KOPT-K1 (cell line): ENCODE results near the gene RNF20.
"Not testable (repeated sequence)": the region's sequence is repeated elsewhere in the genome, so short reads cannot be mapped to it uniquely, and the experiment has no call there.

Experiments
- H3K27ac ChIP-seq: fragments of 200-600 bp; sonication (generic); 2 replicates; pipeline ENCODE4 v1.5.1; 2016; ENCODE audit warnings: antibody characterized with exemption, mild to moderate bottlenecking, low read depth, low read length; ENCODE audit not compliant: poor library complexity, severe bottlenecking
- H3K36me3 ChIP-seq: fragments of 200-600 bp; sonication (generic); 2 replicates; pipeline ENCODE4 v1.5.1; 2017; ENCODE audit warnings: antibody characterized with exemption, mild to moderate bottlenecking, low read length, moderate library complexity; ENCODE audit not compliant: insufficient read depth
- H3K9me3 ChIP-seq: fragments of 200-600 bp; sonication (generic); 2 replicates; pipeline ENCODE4 v1.5.1; 2017; ENCODE audit warnings: antibody characterized with exemption, low read length, mild to moderate bottlenecking; ENCODE audit not compliant: insufficient read depth, poor library complexity, severe bottlenecking

RNF20 gene

GRCh38 chr9:101516655-101517054 is 17.0 kb upstream of the RNF20 start:
- no peak overlapping the region for H3K27ac ChIP-seq

DNA sequence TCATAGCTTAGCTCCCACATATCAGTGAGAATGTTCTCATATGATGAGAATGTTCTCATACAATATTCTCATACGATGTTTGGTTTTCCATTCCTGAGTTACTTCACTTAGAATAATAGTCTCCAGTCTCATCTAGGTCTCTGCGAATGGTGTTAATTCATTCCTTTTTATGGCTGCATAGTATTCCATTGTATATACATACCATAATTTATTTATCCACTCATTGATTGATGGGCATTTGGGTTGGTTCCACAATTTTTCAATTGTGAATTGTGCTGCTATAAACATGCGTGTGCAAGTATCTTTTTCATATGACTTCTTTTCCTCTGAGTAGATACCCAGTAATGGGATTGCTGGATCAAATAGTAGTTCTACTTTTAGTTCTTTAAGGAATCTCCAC is 15.2 kb upstream of the RNF20 start:
- not testable (repeated sequence) for H3K36me3 ChIP-seq, H3K9me3 ChIP-seq, H3K27ac ChIP-seq

More at GRCh38 chr9:101516655-101517054, 17.0 kb upstream of the RNF20 start:
- Histone ChIP-seq H3K9me3 (no peaks in the 10 kb centered on the region), H3K36me3 (no peaks in the 10 kb centered on the region)

- H3K9me3 ChIP-seq: no peaks in the 10 kb centered on the region
- no peaks in the 10 kb centered on the region for H3K36me3 ChIP-seq
Measured at GRCh38 chr9:101524371-101524770, 9.3 kb upstream of the RNF20 start.

DNA sequence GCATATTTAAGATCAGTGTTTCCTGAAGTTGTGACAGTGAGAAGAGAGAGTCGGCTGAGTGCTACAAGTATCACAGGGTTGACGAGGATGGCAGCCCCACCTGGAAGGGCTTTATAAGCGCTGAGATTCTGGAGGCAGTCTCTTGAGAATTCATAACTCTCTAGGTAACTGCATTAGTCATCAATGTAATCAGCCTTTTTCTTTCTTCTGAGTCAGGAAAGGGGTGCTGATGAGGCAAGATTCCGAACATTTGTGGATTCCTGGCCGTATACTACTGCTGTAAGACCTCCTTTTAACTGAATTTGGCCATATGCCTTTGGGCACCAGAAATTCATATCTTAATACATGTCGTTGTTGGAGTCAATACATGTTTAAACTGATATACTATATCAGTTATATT is 6.6 kb upstream of the RNF20 start:
- H3K9me3 ChIP-seq: no peaks in the 10 kb centered on the region
- no peaks in the 10 kb centered on the region for H3K36me3 ChIP-seq
- no peak overlapping the region for H3K27ac ChIP-seq

More at GRCh38 chr9:101524371-101524770, 9.3 kb upstream of the RNF20 start:
- no peak overlapping the region for H3K27ac ChIP-seq

- Histone ChIP-seq H3K36me3 (no peaks in the 10 kb centered on the region), H3K9me3 (no peaks in the 10 kb centered on the region), H3K27ac (no peak overlapping the region)
Measured at GRCh38 chr9:101528015-101528414, 5.6 kb upstream of the RNF20 start.

- H3K9me3 ChIP-seq: no peaks in the 10 kb centered on the region
- no peak overlapping the region for H3K27ac ChIP-seq
- peaks cover under 1% of the 10 kb centered on the region; the same call in 1 of the 2 replicates for H3K36me3 ChIP-seq
Measured at GRCh38 chr9:101530076-101530711, 3.5 kb upstream of the RNF20 start.

GRCh38 chr9:101536351-101536750 is 2.7 kb downstream of the RNF20 start:
- Histone ChIP-seq H3K36me3 (peaks cover 61% of the 10 kb centered on the region), H3K27ac (no peak overlapping the region), H3K9me3 (no peaks in the 10 kb centered on the region)

- peaks cover 64% of the 10 kb centered on the region for H3K36me3 ChIP-seq
- no peaks in the 10 kb centered on the region for H3K9me3 ChIP-seq
- H3K27ac ChIP-seq: no peak overlapping the region
Measured at GRCh38 chr9:101536938-101537337, 3.3 kb downstream of the RNF20 start.

GRCh38 chr9:101540069-101540468 is 6.4 kb downstream of the RNF20 start:
- Histone ChIP-seq H3K27ac (no peak overlapping the region), H3K36me3 (peaks cover 94% of the 10 kb centered on the region), H3K9me3 (no peaks in the 10 kb centered on the region)

GRCh38 chr9:101543098-101543735 is 9.6 kb downstream of the RNF20 start:
- H3K36me3 ChIP-seq: peaks cover 94% of the 10 kb centered on the region
- no peak overlapping the region for H3K27ac ChIP-seq
- H3K9me3 ChIP-seq: no peaks in the 10 kb centered on the region

DNA sequence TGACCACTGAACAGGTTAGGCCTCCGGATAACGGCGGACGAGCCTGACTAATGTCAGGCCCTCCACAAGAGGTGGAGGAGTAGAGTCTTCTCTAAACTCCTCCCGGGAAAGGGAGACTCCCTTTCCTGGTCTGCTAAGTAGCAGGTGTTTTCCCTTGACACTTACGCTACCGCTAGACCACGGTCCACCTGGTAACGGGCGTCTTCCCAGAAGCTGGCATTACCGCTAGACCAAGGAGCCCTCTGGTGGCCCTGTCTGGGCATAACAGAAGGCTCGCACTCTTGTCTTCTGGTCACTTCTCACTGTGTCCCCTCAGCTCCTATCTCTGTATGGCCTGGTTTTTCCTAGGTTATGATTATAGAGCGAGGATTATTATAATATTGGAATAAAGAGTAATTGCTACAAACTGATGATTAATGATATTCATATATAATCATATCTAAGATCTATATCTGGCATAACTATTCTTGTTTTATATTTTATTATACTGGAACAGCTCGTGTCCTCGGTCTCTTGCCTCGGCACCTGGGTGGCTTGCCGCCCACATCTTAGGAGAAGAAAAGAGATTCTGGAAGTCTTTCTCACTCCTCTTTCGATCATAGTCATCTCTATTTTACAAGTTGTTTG is 15.9 kb downstream of the RNF20 start:
- H3K9me3 ChIP-seq, H3K27ac ChIP-seq: not testable (repeated sequence)
- H3K36me3 ChIP-seq: peaks cover 95% of the 10 kb centered on the region

- H3K36me3 ChIP-seq: peaks cover 99% of the 10 kb centered on the region
- H3K9me3 ChIP-seq: no peaks in the 10 kb centered on the region
- no peak overlapping the region for H3K27ac ChIP-seq
Measured at GRCh38 chr9:101561740-101562139, 28.1 kb downstream of the RNF20 start.

- Histone ChIP-seq H3K9me3 (no peaks in the 10 kb centered on the region), H3K27ac (no peak overlapping the region), H3K36me3 (peaks cover 91% of the 10 kb centered on the region)
Measured at GRCh38 chr9:101562966-101563365, 29.3 kb downstream of the RNF20 start.

- Histone ChIP-seq H3K9me3 (no peaks in the 10 kb centered on the region), H3K27ac (no peak overlapping the region), H3K36me3 (peaks cover 87% of the 10 kb centered on the region)
Measured at GRCh38 chr9:101564252-101564651, 30.6 kb downstream of the RNF20 start.

DNA sequence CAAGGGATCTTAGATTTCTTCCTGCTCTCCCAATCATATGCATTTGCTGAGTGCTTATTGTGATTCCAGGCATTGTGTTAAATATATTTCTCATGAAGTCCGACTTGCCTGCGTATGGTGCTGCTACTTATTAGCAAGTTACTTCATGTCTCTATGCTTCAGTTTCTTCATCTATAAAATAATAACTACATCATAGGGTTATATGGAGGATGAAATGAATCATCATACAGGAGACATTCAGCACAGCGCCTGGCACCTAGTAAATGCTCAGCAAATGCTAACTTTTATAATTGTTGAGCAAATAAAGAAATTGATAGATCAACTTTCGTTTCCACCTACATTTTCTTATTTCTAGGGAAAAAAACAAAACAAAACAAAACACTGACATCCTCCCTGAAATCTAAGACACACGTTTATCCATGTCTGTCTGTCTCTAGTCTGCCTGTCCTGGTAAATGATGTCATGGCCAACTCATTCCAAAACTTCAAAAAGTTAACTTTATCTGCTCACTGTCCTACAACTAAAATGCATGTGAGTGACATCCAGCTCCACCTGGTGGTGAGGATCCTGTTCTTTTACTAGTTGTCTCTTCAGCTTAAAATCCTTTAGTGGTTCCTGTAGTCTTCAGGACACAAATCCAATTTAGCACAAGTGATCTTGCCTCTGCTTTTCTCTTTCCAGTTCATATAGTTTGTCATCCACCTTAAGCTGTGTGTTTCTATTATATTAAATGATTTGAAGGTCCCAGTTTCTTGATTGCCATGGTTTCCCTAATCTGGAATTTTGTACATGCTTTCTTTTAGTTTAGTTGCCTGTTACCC is 33.5 kb downstream of the RNF20 start:
- Histone ChIP-seq H3K36me3 (peaks cover 59% of the 10 kb centered on the region), H3K9me3 (no peaks in the 10 kb centered on the region), H3K27ac (no peak overlapping the region)
